ENCODE results near the gene SARDH. TPM values are rescaled to one million over a fixed set of nuclear protein-coding genes. Genes with fewer than 3 reads are reported as not detected.

Gene SARDH
- total RNA-seq, 1 donor from 2014 or later: 0.56 TPM

DNA sequence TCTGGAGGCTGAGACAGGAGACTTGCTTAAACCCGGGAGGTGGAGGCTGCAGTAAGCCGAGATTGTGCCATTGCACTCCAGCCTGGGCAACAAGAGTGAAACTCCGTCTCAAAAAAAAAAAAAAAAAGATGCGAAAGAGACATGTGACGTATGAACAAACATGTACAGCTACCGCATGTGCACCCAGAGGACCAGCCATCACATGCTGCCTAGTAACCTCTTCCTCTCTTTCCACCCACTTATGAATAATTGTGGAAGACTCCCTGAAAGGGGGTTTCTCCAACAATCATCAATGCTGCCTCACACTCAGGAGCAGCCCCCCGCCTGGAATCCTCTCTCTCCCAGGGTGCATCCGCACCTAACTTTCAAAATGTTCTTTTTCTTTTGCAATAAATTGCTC lies 2.2 kb downstream of the SARDH start:
- peaks cover 10% of the 10 kb centered on the region for H3K27me3 Mint-ChIP-seq (ENCODE audit: unreplicated experiment)
- peaks cover 4% of the 10 kb centered on the region for H3K4me1 Mint-ChIP-seq (ENCODE audit: unreplicated experiment)
- H3K36me3 Mint-ChIP-seq (ENCODE audit: unreplicated experiment): no peaks in the 10 kb centered on the region
- DNase-seq (ENCODE audit: extremely low spot score, unreplicated experiment): no peak
- no peak overlapping the region for H3K4me3 Mint-ChIP-seq (ENCODE audit: unreplicated experiment)
- no peak overlapping the region for H3K27ac Mint-ChIP-seq (ENCODE audit: unreplicated experiment)
- TF ChIP-seq, protein P1, sequence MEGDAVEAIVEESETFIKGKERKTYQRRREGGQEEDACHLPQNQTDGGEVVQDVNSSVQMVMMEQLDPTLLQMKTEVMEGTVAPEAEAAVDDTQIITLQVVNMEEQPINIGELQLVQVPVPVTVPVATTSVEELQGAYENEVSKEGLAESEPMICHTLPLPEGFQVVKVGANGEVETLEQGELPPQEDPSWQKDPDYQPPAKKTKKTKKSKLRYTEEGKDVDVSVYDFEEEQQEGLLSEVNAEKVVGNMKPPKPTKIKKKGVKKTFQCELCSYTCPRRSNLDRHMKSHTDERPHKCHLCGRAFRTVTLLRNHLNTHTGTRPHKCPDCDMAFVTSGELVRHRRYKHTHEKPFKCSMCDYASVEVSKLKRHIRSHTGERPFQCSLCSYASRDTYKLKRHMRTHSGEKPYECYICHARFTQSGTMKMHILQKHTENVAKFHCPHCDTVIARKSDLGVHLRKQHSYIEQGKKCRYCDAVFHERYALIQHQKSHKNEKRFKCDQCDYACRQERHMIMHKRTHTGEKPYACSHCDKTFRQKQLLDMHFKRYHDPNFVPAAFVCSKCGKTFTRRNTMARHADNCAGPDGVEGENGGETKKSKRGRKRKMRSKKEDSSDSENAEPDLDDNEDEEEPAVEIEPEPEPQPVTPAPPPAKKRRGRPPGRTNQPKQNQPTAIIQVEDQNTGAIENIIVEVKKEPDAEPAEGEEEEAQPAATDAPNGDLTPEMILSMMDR (IDR thresholded peaks at IDR 0.05): no peak
- H3K9me3 Mint-ChIP-seq (ENCODE audit: unreplicated experiment): no peaks in the 10 kb centered on the region

DNA sequence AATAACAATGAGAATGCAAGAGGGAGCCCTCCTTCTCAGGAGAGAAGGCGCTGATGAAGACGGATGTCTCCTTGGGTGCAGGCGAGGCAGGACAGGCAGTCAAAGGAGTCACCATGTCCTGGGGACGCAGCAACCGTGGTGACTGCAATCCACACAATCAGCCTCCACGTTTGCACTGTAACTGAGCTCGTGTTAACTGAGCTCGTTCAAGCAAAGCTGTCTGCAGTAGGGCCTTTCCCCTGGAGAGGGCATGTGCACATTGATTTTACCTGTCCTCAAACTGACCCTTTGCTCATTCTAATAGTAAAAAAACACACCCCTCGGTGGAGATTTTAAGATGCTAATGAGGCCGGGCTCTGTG lies 2.8 kb downstream of the SARDH start:
- H3K4me1 Mint-ChIP-seq (ENCODE audit: unreplicated experiment): peaks cover 4% of the 10 kb centered on the region
- H3K9me3 Mint-ChIP-seq (ENCODE audit: unreplicated experiment): no peaks in the 10 kb centered on the region
- peak; percentile 60 for DNase-seq (ENCODE audit: extremely low spot score, unreplicated experiment)
- peaks cover 10% of the 10 kb centered on the region for H3K27me3 Mint-ChIP-seq (ENCODE audit: unreplicated experiment)
- H3K36me3 Mint-ChIP-seq (ENCODE audit: unreplicated experiment): no peaks in the 10 kb centered on the region
- H3K4me3 Mint-ChIP-seq (ENCODE audit: unreplicated experiment): no peak overlapping the region
- H3K27ac Mint-ChIP-seq (ENCODE audit: unreplicated experiment): no peak overlapping the region
- TF ChIP-seq, protein P1 (IDR thresholded peaks at IDR 0.05): no peak

DNA sequence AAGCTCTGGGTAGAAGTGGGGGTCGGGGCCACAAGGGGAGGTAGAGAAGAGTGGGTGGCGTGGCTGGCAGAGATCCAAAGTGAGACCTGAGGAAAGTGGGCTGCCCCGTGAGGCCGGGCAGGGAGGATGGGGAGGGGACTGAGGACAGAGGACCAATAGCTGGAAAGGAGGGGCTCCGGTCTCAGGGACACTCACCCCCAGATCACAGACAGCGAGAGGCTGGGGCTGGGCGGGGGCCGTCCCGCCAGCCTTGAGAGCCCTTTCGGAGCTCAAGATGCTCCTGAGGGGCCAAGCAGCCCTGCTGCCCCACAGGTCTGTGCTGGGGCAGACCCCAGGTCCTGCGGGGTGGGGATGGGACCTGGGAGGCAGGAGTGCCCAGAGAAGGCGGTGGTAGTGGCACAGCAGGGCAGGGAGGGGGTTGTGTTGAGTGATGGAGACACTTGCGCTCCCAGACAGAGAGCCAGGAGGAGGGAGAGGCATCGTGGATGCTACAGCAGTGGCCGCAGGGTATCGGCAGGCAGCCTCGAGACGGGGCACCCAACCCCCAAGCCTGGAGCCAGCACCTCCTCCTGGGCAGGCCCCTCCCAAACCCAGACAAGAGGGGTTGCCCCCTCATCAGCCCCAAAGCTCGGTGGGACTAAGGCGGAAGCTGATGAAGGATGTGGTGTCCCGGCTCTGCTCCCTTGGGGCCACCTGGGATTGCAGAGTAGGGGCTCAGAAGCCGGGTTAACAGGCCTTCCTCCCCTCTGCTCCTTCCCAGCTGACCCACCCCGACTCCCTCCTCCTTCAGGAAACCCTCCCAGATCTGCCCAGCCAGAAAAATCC lies 3.4 kb downstream of the SARDH start:
- Mint-ChIP-seq H3K4me1 (ENCODE audit: unreplicated experiment) (peaks cover 4% of the 10 kb centered on the region), H3K27me3 (ENCODE audit: unreplicated experiment) (peaks cover 10% of the 10 kb centered on the region), H3K36me3 (ENCODE audit: unreplicated experiment) (no peaks in the 10 kb centered on the region), H3K9me3 (ENCODE audit: unreplicated experiment) (no peaks in the 10 kb centered on the region), H3K4me3 (ENCODE audit: unreplicated experiment) (no peak overlapping the region), H3K27ac (ENCODE audit: unreplicated experiment) (no peak overlapping the region)
- TF ChIP-seq, protein P1 (IDR thresholded peaks at IDR 0.05): no peak
- peak; percentile 82 for DNase-seq (ENCODE audit: extremely low spot score, unreplicated experiment)

DNA sequence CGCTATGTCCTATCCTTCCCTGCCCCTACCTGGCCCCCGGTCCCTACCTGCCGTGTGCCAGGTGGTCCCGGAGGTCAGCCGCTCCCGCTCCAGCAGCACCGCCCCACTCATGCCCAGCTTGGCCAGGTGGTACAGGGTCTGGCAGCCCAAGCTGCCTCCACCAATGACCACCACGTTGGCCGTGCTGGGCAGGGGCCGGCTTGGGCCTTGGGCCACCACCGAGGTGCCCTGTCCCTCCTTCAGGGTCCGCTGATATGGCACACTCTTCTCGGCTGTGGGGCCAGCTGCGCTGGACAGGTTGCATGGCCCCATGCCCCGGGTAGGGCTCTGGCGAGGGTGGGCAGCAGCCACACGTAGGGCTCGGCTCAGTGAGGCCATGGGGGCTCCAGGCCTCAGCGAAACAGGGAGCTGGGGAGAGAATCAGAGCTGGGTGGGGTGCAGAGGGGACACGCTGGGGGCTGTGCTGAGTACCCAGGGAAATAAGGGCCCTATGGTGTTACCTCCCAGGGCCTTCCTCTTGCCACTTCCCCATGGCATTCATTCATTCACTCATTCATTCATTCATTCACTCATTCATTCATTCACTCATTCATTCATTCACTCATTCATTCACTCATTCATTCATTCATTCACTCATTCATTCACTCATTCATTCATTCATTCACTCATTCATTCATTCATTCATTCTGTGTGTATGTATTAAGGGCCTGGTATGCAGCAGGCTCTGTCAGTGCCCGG lies 4.2 kb downstream of the SARDH start:
- Mint-ChIP-seq H3K27me3 (ENCODE audit: unreplicated experiment) (peaks cover 11% of the 10 kb centered on the region), H3K4me1 (ENCODE audit: unreplicated experiment) (peaks cover 4% of the 10 kb centered on the region), H3K9me3 (ENCODE audit: unreplicated experiment) (no peaks in the 10 kb centered on the region), H3K36me3 (ENCODE audit: unreplicated experiment) (no peaks in the 10 kb centered on the region), H3K4me3 (ENCODE audit: unreplicated experiment) (no peak overlapping the region), H3K27ac (ENCODE audit: unreplicated experiment) (no peak overlapping the region)
- peak; percentile 84 for DNase-seq (ENCODE audit: extremely low spot score, unreplicated experiment)
- TF ChIP-seq, protein P1 (IDR thresholded peaks at IDR 0.05): no peak

DNA sequence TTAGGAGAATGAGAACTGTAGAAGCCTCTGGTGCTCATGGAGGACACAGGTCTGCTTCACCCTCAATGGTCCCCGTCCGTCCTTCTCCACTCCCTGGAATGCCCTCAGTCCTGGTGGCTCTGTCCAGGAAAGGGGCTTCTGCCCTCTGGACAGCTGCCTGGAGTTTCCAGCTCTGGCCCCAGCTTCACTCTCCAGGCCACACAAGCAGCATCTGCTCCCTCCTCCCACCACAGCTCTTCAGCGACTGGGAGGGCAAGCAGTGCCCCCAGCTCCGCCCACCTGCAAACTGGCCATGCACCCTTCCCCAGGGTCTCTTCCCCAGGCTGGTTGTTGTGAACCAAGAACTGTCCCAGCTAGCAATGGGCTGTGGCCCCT lies 4.7 kb downstream of the SARDH start:
- H3K27me3 Mint-ChIP-seq (ENCODE audit: unreplicated experiment): peaks cover 14% of the 10 kb centered on the region
- H3K9me3 Mint-ChIP-seq (ENCODE audit: unreplicated experiment): no peaks in the 10 kb centered on the region
- no peak overlapping the region for H3K4me3 Mint-ChIP-seq (ENCODE audit: unreplicated experiment)
- no peak for DNase-seq (ENCODE audit: extremely low spot score, unreplicated experiment)
- no peak overlapping the region for H3K27ac Mint-ChIP-seq (ENCODE audit: unreplicated experiment)
- TF ChIP-seq, protein P1 (IDR thresholded peaks at IDR 0.05): no peak
- peaks cover 3% of the 10 kb centered on the region for H3K4me1 Mint-ChIP-seq (ENCODE audit: unreplicated experiment)
- H3K36me3 Mint-ChIP-seq (ENCODE audit: unreplicated experiment): no peaks in the 10 kb centered on the region
